ENCODE data around the gene CBLB. TPM values are rescaled to one million over a fixed set of nuclear protein-coding genes. Genes with fewer than 3 reads are reported as not detected.

The CBLB gene
- total RNA-seq, 1 donor from 2014 or later = 46.7 TPM

- H3K27ac ChIP-seq (replicated peaks) = no peak overlapping the region
- intact Hi-C loops (cut with micrococcal nuclease) = no loop called here
- no peak for TF ChIP-seq CTCF (IDR thresholded peaks at IDR 0.05; ENCODE audit: borderline replicate concordance)
- no peaks in the 10 kb centered on the region for H3K36me3 ChIP-seq
- no peak overlapping the region for H3K4me3 ChIP-seq
- H3K27me3 ChIP-seq (ENCODE audit: low read depth) = no peaks in the 10 kb centered on the region
- no peaks in the 10 kb centered on the region for H3K4me1 ChIP-seq
- no peaks in the 10 kb centered on the region for H3K9me3 ChIP-seq (replicated peaks)
- DNase-seq = no peak
Observed at GRCh38 chr3:105876780-105877327, 8.0 kb upstream of the CBLB start.

- peak overlapping the region; percentile 99 for H3K27ac ChIP-seq (replicated peaks)
- H3K36me3 ChIP-seq = peaks cover 7% of the 10 kb centered on the region
- peaks cover 50% of the 10 kb centered on the region for H3K4me1 ChIP-seq
- H3K27me3 ChIP-seq (ENCODE audit: low read depth) = no peaks in the 10 kb centered on the region
- no peak for DNase-seq
- peak overlapping the region; percentile 96 for H3K4me3 ChIP-seq
- no peaks in the 10 kb centered on the region for H3K9me3 ChIP-seq (replicated peaks)
- TF ChIP-seq CTCF (IDR thresholded peaks at IDR 0.05; ENCODE audit: borderline replicate concordance) = no peak
- intact Hi-C loops (cut with micrococcal nuclease) = loop anchor here (10.0 kb wide), 1 partner anchor 175 kb away; no protein-coding TSS in a partner anchor
Observed at GRCh38 chr3:105869861-105870755, 1.3 kb upstream of the CBLB start.

GRCh38 chr3:105869531-105869833 lies 670 bp upstream of the CBLB start:
- Histone ChIP-seq H3K36me3 (peaks cover 7% of the 10 kb centered on the region), H3K27me3 (ENCODE audit: low read depth) (no peaks in the 10 kb centered on the region), H3K9me3 (replicated peaks) (no peaks in the 10 kb centered on the region), H3K4me3 (peak overlapping the region; percentile 96), H3K4me1 (peaks cover 57% of the 10 kb centered on the region), H3K27ac (replicated peaks) (peak overlapping the region; percentile 99)
- no peak for DNase-seq
- intact Hi-C loops (cut with micrococcal nuclease) = loop anchor here (10.0 kb wide), 1 partner anchor 175 kb away; no protein-coding TSS in a partner anchor
- no peak for TF ChIP-seq CTCF (IDR thresholded peaks at IDR 0.05; ENCODE audit: borderline replicate concordance)

- peak; percentile 65 for DNase-seq
- TF ChIP-seq CTCF (IDR thresholded peaks at IDR 0.05; ENCODE audit: borderline replicate concordance) = no peak
- Histone ChIP-seq H3K9me3 (replicated peaks) (no peaks in the 10 kb centered on the region), H3K27me3 (ENCODE audit: low read depth) (no peaks in the 10 kb centered on the region), H3K36me3 (peaks cover 16% of the 10 kb centered on the region), H3K27ac (replicated peaks) (peak overlapping the region; percentile 99), H3K4me3 (peak overlapping the region; percentile 96), H3K4me1 (peaks cover 68% of the 10 kb centered on the region)
- intact Hi-C loops (cut with micrococcal nuclease) = loop anchor here (10.0 kb wide), 1 partner anchor 174 kb away; no protein-coding TSS in a partner anchor
Observed at GRCh38 chr3:105868431-105868741, 426 bp downstream of the CBLB start.

- H3K36me3 ChIP-seq = peaks cover 21% of the 10 kb centered on the region
- no peaks in the 10 kb centered on the region for H3K27me3 ChIP-seq (ENCODE audit: low read depth)
- TF ChIP-seq CTCF (IDR thresholded peaks at IDR 0.05; ENCODE audit: borderline replicate concordance) = no peak
- H3K27ac ChIP-seq (replicated peaks) = peak overlapping the region; percentile 99
- no peaks in the 10 kb centered on the region for H3K9me3 ChIP-seq (replicated peaks)
- peak overlapping the region; percentile 96 for H3K4me3 ChIP-seq
- intact Hi-C loops (cut with micrococcal nuclease) = loop anchor here (10.0 kb wide), 1 partner anchor 173 kb away; no protein-coding TSS in a partner anchor
- H3K4me1 ChIP-seq = peaks cover 73% of the 10 kb centered on the region
- no peak for DNase-seq
Observed at GRCh38 chr3:105867712-105868430, 941 bp downstream of the CBLB start.
